Prostate gland (tissue), 2 donors: Measurements from ENCODE around the gene ADAM22.

Experiments
- POLR2AphosphoS5 ChIP-seq: sonication (generic); formaldehyde crosslinking; IDR thresholded peaks from one replicate; pipeline ENCODE4 v1.6.1; 2017; ENCODE audit warnings: antibody characterized with exemption
- TF ChIP-seq, protein P1 (sequence below), 4 experiments: fragments of 200-600 bp in 2 of 4; fragments of 450-650 bp in 2 of 4; sonication (generic) in 2 of 4; IDR thresholded peaks; 1 replicate in 3 of 4; 2 replicates in 1 of 4; pipeline ENCODE4 v1.5.1; 2016 to 2019; ENCODE audit warnings: antibody characterized with exemption in 4 of 4, mild to moderate bottlenecking in 2 of 4, moderate library complexity in 2 of 4

DNA sequence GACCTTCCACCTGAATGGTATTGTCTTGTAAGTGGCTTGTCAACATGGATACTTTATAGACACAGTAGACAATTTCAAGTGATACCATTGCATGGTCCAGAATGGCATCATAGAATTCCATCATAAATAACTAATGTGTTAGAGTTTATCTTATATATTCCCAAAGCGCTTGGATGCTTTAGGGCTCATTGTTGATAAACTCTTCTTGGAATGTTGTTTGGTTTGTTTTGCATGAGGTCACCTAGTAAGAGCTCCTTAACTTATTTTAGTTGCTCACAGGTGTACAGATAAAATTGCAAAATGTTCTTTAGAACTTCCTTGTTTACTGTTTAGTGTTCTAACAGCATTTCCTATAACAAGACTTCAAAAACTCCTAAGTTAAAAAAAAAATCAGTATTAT, 249.0 kb downstream of the ADAM22 start:
- TF ChIP-seq, protein P1, sequence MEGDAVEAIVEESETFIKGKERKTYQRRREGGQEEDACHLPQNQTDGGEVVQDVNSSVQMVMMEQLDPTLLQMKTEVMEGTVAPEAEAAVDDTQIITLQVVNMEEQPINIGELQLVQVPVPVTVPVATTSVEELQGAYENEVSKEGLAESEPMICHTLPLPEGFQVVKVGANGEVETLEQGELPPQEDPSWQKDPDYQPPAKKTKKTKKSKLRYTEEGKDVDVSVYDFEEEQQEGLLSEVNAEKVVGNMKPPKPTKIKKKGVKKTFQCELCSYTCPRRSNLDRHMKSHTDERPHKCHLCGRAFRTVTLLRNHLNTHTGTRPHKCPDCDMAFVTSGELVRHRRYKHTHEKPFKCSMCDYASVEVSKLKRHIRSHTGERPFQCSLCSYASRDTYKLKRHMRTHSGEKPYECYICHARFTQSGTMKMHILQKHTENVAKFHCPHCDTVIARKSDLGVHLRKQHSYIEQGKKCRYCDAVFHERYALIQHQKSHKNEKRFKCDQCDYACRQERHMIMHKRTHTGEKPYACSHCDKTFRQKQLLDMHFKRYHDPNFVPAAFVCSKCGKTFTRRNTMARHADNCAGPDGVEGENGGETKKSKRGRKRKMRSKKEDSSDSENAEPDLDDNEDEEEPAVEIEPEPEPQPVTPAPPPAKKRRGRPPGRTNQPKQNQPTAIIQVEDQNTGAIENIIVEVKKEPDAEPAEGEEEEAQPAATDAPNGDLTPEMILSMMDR (IDR thresholded peaks at IDR 0.05): no peak
- TF ChIP-seq POLR2AphosphoS5: no peak
